Sigmoid colon (tissue), 7 donors: ENCODE measurements around the gene MUSK. TPM values are rescaled to one million over a fixed set of nuclear protein-coding genes. Genes with fewer than 3 reads are reported as not detected.

Experiments used
- DNase-seq: peaks from one replicate; pipeline ENCODE4 v3.0.0-alpha.2; 2019
- H3K27ac ChIP-seq, 4 donors: fragments of 200-600 bp; sonication (generic); one replicate each; pipeline ENCODE4 v1.5.1; 2016 to 2019; ENCODE audit warnings: mild to moderate bottlenecking in 1 of 4
- H3K27me3 ChIP-seq, 3 donors: fragments of 200-600 bp; sonication (generic); one replicate each; pipeline ENCODE4 v1.5.1; 2019; ENCODE audit warnings: mild to moderate bottlenecking in 1 of 3
- H3K36me3 ChIP-seq, 4 donors: fragments of 200-600 bp; sonication (generic); one replicate each; pipeline ENCODE4 v1.5.1; 2016 to 2019
- H3K4me1 ChIP-seq, 4 donors: fragments of 200-600 bp; sonication (generic); one replicate each; pipeline ENCODE4 v1.5.1; 2017 to 2019
- H3K4me3 ChIP-seq, 4 donors: fragments of 200-600 bp; sonication (generic); one replicate each; pipeline ENCODE4 v1.5.1; 2017 to 2019; ENCODE audit warnings: mild to moderate bottlenecking in 2 of 4, moderate library complexity in 1 of 4
- H3K9me3 ChIP-seq, 4 donors: fragments of 200-600 bp in 3 of 4; sonication (generic) in 3 of 4; one replicate each; pipeline versions ENCODE4 v1.5.1 to v1.6.1; 2013 to 2019
- CTCF ChIP-seq, 4 experiments: fragments of 450-650 bp in 3 of 4; fragments of 200-600 bp in 1 of 4; IDR thresholded peaks; one replicate each; pipeline ENCODE4 v1.5.1; 2016 to 2019; ENCODE audit warnings: antibody characterized with exemption in 4 of 4, mild to moderate bottlenecking in 3 of 4, moderate library complexity in 2 of 4
- EP300 ChIP-seq, 4 donors: sonication (generic); formaldehyde crosslinking; IDR thresholded peaks; one replicate each; pipeline ENCODE4 v1.6.1; 2017; ENCODE audit warnings: antibody characterized with exemption in 4 of 4
- POLR2A ChIP-seq, 2 donors: fragments of 450-650 bp; IDR thresholded peaks; one replicate each; pipeline ENCODE4 v1.6.1; 2016; ENCODE audit warnings: antibody characterized with exemption in 2 of 2, mild to moderate bottlenecking in 2 of 2, moderate library complexity in 2 of 2
- POLR2AphosphoS5 ChIP-seq, 4 donors: sonication (generic); formaldehyde crosslinking; IDR thresholded peaks; one replicate each; pipeline ENCODE4 v1.6.1; 2017; ENCODE audit warnings: antibody characterized with exemption in 4 of 4
- WGBS, 2 donors: extraction: QIAGEN DNeasy Blood & Tissue Kit; methylation state at CpG; one replicate each; pipeline ENCODE4 v1.1.7; 2013; 5-methylcytosine and 5-hydroxymethylcytosine counted together
- intact Hi-C: fragments of 100-400 bp; cut with DNase I; formaldehyde crosslinking; loops from one replicate; pipeline ENCODE4 v1.15.1; 2023
- polyA plus RNA-seq, 3 donors: library from polyadenylated mRNA; stranded (reverse); fragments of 200-250 nt; gene quantifications; one replicate each; pipeline ENCODE4 v1.2.3, GENCODE V29; 2013
- total RNA-seq, 4 donors: library from RNA; depleted of rRNA; stranded (reverse); fragments of >200 nt; gene quantifications; one replicate each; pipeline ENCODE4 v1.1.0, GENCODE V29; 2016
- donor health status: healthy with polysubstance abuse.
- donor health status: Bipolar disorder and iron deficiency.
- donor health status: healthy.

MUSK gene
- total and polyA plus RNA-seq, 7 donors, result 0.46 to 9.7 (median 2.3) TPM

- WGBS, 2 donors, result 60 to 74% methylated on average over 3 of the region's 3 CpGs
- intact Hi-C loops, result no loop called here
- Histone ChIP-seq H3K27me3 (no peaks in the 10 kb centered on the region), H3K27ac (no peak overlapping the region), H3K4me3 (no peak overlapping the region), H3K4me1 (no peaks in the 10 kb centered on the region), H3K36me3 (no peaks in the 10 kb centered on the region), H3K9me3 (peaks cover 0 to under 1% (median 0%) of the 10 kb centered on the region in 4 donors)
- TF ChIP-seq POLR2AphosphoS5 (IDR thresholded peaks at IDR 0.05), result no peak
- no peak for TF ChIP-seq POLR2A (IDR thresholded peaks at IDR 0.05)
- no peak for TF ChIP-seq EP300 (IDR thresholded peaks at IDR 0.05)
- no peak for TF ChIP-seq CTCF (IDR thresholded peaks at IDR 0.05)
- no peak for DNase-seq
Observed at GRCh38 chr9:110714314-110714713, 45.7 kb downstream of the MUSK start.

GRCh38 chr9:110728058-110728457, 59.5 kb downstream of the MUSK start:
- Histone ChIP-seq H3K27ac (no peak overlapping the region), H3K4me1 (no peaks in the 10 kb centered on the region), H3K36me3 (no peaks in the 10 kb centered on the region), H3K4me3 (no peak overlapping the region), H3K9me3 (no peaks in the 10 kb centered on the region), H3K27me3 (no peaks in the 10 kb centered on the region)
- WGBS, 2 donors, result 79 to 93% methylated on average over 1 of the region's 1 CpG
- DNase-seq, result no peak
- intact Hi-C loops, result no loop called here
- TF ChIP-seq CTCF (IDR thresholded peaks at IDR 0.05), result no peak
- TF ChIP-seq POLR2AphosphoS5 (IDR thresholded peaks at IDR 0.05), result no peak
- TF ChIP-seq POLR2A (IDR thresholded peaks at IDR 0.05), result no peak
- TF ChIP-seq EP300 (IDR thresholded peaks at IDR 0.05), result no peak

GRCh38 chr9:110729641-110730040, 61.0 kb downstream of the MUSK start:
- TF ChIP-seq POLR2AphosphoS5 (IDR thresholded peaks at IDR 0.05) (no peak), EP300 (IDR thresholded peaks at IDR 0.05) (no peak), POLR2A (IDR thresholded peaks at IDR 0.05) (no peak), CTCF (IDR thresholded peaks at IDR 0.05) (no peak)
- intact Hi-C loops, result no loop called here
- Histone ChIP-seq H3K4me3 (no peak overlapping the region), H3K36me3 (no peaks in the 10 kb centered on the region), H3K4me1 (no peaks in the 10 kb centered on the region), H3K27ac (no peak overlapping the region), H3K9me3 (no peaks in the 10 kb centered on the region), H3K27me3 (no peaks in the 10 kb centered on the region)
- no peak for DNase-seq

GRCh38 chr9:110731437-110732028, 62.9 kb downstream of the MUSK start:
- H3K27ac ChIP-seq, result no peak overlapping the region
- WGBS, 2 donors, result 79% methylated on average over 2 of the region's 2 CpGs

More at GRCh38 chr9:110731437-110732028, 62.9 kb downstream of the MUSK start:
- no peaks in the 10 kb centered on the region for H3K36me3 ChIP-seq
- H3K9me3 ChIP-seq, result no peaks in the 10 kb centered on the region
- no peaks in the 10 kb centered on the region for H3K27me3 ChIP-seq
- no peak for TF ChIP-seq POLR2A (IDR thresholded peaks at IDR 0.05)
- no peak for TF ChIP-seq EP300 (IDR thresholded peaks at IDR 0.05)
- no peak for TF ChIP-seq CTCF (IDR thresholded peaks at IDR 0.05)
- no peak overlapping the region for H3K4me3 ChIP-seq
- DNase-seq, result no peak
- no peaks in the 10 kb centered on the region for H3K4me1 ChIP-seq
- intact Hi-C loops, result no loop called here
